WERI-Rb-1 (cell line): ENCODE measurements around the gene ABCC2.

Experiments
- DNase-seq: peaks from one replicate; pipeline ENCODE4 v3.0.0-alpha.2; 2020
- H3K27ac ChIP-seq: fragments of 250-450 bp; sonication (Bioruptor Pico); 2 replicates; pipeline ENCODE4 v1.5.1; 2020; ENCODE audit warnings: mild to moderate bottlenecking, moderate library complexity
- H3K27me3 ChIP-seq: fragments of 250-450 bp; sonication (Bioruptor Pico); 2 replicates; pipeline ENCODE4 v1.5.1; 2021; ENCODE audit warnings: mild to moderate bottlenecking, low read depth, moderate library complexity; ENCODE audit not compliant: insufficient read depth, severe bottlenecking
- H3K36me3 ChIP-seq: fragments of 250-450 bp; sonication (Bioruptor Pico); 2 replicates; pipeline ENCODE4 v1.5.1; 2020; ENCODE audit warnings: mild to moderate bottlenecking, moderate library complexity
- H3K4me3 ChIP-seq: 2 replicates; pipeline ENCODE4 v1.5.1; 2011; ENCODE audit warnings: low read depth, mild to moderate bottlenecking, control low read depth, low read length
- H3K9me3 ChIP-seq: fragments of 250-450 bp; sonication (Bioruptor Pico); 2 replicates; pipeline ENCODE4 v1.5.1; 2021; ENCODE audit warnings: mild to moderate bottlenecking, moderate library complexity; ENCODE audit not compliant: severe bottlenecking
- TF ChIP-seq, protein P1 (sequence below): IDR thresholded peaks from 2 replicates; pipeline ENCODE4 v1.5.1; 2011; ENCODE audit warnings: low read depth, mild to moderate bottlenecking, control low read depth, inconsistent platforms, low read length

The ABCC2 gene

DNA sequence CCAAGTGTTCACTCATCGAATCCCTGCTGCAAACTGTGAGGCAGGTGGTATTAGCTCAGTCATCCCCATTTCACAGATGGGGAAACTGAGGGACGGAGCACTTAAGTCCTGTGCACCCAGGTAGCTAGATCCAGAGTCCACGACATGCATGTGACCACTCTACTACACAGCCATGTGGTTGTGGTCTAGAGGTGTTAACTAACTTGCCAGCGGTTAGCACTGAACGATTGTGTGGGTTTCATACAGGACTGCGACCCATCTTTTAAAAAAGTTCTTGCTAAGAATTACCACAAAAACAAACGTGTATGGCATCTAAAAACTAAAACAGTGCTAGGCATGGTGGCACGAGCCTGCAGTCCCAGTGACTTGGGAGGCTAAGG is 16.1 kb upstream of the ABCC2 start:
- Histone ChIP-seq H3K27me3 (no peaks in the 10 kb centered on the region), H3K9me3 (no peaks in the 10 kb centered on the region), H3K27ac (no peak overlapping the region), H3K36me3 (no peaks in the 10 kb centered on the region), H3K4me3 (no peak overlapping the region)
- TF ChIP-seq, protein P1, sequence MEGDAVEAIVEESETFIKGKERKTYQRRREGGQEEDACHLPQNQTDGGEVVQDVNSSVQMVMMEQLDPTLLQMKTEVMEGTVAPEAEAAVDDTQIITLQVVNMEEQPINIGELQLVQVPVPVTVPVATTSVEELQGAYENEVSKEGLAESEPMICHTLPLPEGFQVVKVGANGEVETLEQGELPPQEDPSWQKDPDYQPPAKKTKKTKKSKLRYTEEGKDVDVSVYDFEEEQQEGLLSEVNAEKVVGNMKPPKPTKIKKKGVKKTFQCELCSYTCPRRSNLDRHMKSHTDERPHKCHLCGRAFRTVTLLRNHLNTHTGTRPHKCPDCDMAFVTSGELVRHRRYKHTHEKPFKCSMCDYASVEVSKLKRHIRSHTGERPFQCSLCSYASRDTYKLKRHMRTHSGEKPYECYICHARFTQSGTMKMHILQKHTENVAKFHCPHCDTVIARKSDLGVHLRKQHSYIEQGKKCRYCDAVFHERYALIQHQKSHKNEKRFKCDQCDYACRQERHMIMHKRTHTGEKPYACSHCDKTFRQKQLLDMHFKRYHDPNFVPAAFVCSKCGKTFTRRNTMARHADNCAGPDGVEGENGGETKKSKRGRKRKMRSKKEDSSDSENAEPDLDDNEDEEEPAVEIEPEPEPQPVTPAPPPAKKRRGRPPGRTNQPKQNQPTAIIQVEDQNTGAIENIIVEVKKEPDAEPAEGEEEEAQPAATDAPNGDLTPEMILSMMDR: no peak
- DNase-seq: no peak

- no peak overlapping the region for H3K4me3 ChIP-seq
Measured at GRCh38 chr10:99767901-99768300, 14.5 kb upstream of the ABCC2 start.

DNA sequence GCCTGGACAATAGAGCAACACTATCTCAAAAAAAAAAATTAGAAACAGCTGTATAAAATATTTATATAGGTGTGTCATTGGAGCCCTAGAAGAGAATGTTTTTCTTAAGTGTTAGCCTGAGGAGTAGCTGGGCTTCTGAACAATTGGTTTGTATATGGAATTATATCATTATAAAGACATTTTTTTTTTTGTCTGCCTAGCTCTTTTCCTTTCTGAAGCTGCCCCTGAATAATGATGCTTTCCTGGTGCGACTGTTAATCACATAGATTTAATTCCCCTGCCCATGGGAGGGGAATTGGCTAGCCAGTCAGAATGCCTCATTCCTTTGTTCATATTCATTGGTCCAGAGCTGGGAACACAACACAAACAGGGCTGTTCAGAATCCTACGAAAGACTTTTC is 13.9 kb upstream of the ABCC2 start:
- H3K9me3 ChIP-seq: no peaks in the 10 kb centered on the region
- TF ChIP-seq, protein P1: no peak
- no peak overlapping the region for H3K4me3 ChIP-seq
- no peak overlapping the region for H3K27ac ChIP-seq
- DNase-seq: no peak
- no peaks in the 10 kb centered on the region for H3K27me3 ChIP-seq
- H3K36me3 ChIP-seq: no peaks in the 10 kb centered on the region

More at GRCh38 chr10:99767901-99768300, 14.5 kb upstream of the ABCC2 start:
- TF ChIP-seq, protein P1: no peak
- H3K9me3 ChIP-seq: no peaks in the 10 kb centered on the region
- H3K27me3 ChIP-seq: no peaks in the 10 kb centered on the region
- H3K27ac ChIP-seq: no peak overlapping the region
- no peaks in the 10 kb centered on the region for H3K36me3 ChIP-seq
- no peak for DNase-seq

DNA sequence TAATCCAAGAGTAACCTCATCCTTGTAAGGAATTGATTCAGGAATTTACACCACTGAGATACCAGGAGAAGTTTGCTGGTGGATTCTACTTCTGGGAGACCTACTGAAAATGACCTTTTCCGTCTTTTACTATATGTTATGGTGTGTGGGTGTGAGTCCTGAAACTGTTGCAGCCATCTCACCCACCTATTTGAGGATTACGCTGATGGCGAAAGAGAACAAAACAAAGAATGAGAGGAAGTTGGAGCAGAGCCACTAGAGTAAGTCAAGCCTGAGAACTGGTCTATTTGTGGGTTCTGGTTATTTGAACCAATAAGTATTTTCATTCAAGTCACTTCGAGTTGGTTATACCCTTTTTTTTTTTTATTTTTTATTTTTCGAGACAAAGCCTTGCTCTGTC is 12.7 kb upstream of the ABCC2 start:
- Histone ChIP-seq H3K9me3 (no peaks in the 10 kb centered on the region), H3K36me3 (no peaks in the 10 kb centered on the region), H3K4me3 (no peak overlapping the region), H3K27me3 (no peaks in the 10 kb centered on the region), H3K27ac (no peak overlapping the region)
- TF ChIP-seq, protein P1: no peak
- DNase-seq: no peak

GRCh38 chr10:99770408-99771045 is 11.9 kb upstream of the ABCC2 start:
- DNase-seq: no peak
- TF ChIP-seq, protein P1: no peak
- no peaks in the 10 kb centered on the region for H3K36me3 ChIP-seq
- no peak overlapping the region for H3K27ac ChIP-seq
- no peaks in the 10 kb centered on the region for H3K9me3 ChIP-seq
- H3K27me3 ChIP-seq: no peaks in the 10 kb centered on the region
- no peak overlapping the region for H3K4me3 ChIP-seq

- Histone ChIP-seq H3K27ac (no peak overlapping the region), H3K9me3 (no peaks in the 10 kb centered on the region), H3K36me3 (no peaks in the 10 kb centered on the region), H3K27me3 (no peaks in the 10 kb centered on the region), H3K4me3 (no peak overlapping the region)
- no peak for DNase-seq
- TF ChIP-seq, protein P1: no peak
Measured at GRCh38 chr10:99775850-99776249, 6.6 kb upstream of the ABCC2 start.
